Measurements from ENCODE around the gene FGD6. TPM values are rescaled to one million over a fixed set of nuclear protein-coding genes. Genes with fewer than 3 reads are reported as not detected.
"Not testable (repeated sequence)": the region's sequence is repeated elsewhere in the genome, so short reads cannot be mapped to it uniquely, and the experiment has no call there.

The FGD6 gene
- total RNA-seq = 22.2 TPM

GRCh38 chr12:95217377-95218149 is at the start of gene FGD6, which contains the start of gene VEZT:
FGD6 (minus strand) TSS chr12:95217467; CDS start chr12:95217240, 227 bp downstream.
VEZT (plus strand) TSS chr12:95217807; CDS start chr12:95217851, 44 bp downstream.
- ATAC-seq = peak; percentile 97
- DNase-seq (ENCODE audit: low spot score) = peak; percentile 98
- intact Hi-C loops (cut with DNase I) = no loop called here

DNA sequence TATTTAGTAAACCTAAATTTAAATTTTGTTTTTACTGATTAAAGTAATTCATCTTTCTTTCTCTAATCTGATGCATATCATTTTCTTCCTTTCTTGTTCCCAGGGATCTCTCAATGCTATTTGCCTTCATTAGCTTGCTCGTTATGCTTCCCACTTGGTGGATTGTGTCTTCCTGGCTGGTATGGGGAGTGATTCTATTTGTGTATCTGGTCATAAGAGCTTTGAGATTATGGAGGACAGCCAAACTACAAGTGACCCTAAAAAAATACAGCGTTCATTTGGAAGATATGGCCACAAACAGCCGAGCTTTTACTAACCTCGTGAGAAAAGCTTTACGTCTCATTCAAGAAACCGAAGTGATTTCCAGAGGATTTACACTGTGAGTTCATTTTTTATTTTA is 49.0 kb upstream of the FGD6 start:
- intact Hi-C loops (cut with DNase I) = no loop called here
- DNase-seq (ENCODE audit: low spot score) (no peak), ATAC-seq (no peak)

DNA sequence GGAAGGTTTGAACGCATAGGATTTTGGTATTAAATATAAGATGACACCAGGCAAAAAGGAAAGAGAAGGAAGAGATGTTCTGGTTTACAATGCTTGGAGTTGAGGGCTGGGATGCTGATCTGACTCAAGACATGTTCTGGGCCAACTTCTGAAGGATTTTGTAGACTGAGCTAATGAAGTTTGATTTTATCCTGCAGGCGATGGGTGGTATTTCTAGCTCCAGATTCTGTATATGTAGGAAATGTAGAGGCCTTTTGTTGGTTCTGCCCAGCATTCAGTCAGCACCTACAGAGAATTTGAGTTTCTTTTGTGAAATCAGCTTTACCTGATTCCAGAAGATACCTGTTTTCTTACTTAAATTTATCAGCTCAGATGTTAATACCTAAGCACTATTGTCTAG is 48.5 kb upstream of the FGD6 start:
- intact Hi-C loops (cut with DNase I) = no loop called here
- ATAC-seq (no peak), DNase-seq (ENCODE audit: low spot score) (no peak)

DNA sequence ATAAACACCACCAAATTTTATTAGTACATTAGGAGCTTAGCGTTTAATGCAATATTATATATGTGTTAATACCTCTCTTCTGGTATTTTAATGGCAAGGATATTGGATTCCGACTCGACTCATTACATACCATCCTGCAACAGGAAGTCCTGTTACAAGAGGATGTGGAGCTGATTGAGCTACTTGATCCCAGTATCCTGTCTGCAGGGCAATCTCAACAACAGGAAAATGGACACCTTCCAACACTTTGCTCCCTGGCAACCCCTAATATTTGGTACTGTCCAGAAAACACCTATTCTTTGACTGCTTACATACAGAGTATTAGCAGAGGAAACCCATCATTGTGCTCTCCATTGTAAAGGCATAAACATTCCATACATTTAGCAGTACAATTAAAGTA is 45.5 kb upstream of the FGD6 start:
- intact Hi-C loops (cut with DNase I) = no loop called here
- no peak for ATAC-seq
- no peak for DNase-seq (ENCODE audit: low spot score)

GRCh38 chr12:95261109-95261508 is 43.8 kb upstream of the FGD6 start:
- intact Hi-C loops (cut with DNase I) = no loop called here
- ATAC-seq (no peak), DNase-seq (ENCODE audit: low spot score) (no peak)

GRCh38 chr12:95259368-95259767 is 42.1 kb upstream of the FGD6 start:
- no peak for DNase-seq (ENCODE audit: low spot score)
- no peak for ATAC-seq
- intact Hi-C loops (cut with DNase I) = no loop called here

GRCh38 chr12:95258803-95259202 is 41.5 kb upstream of the FGD6 start:
- ATAC-seq (no peak), DNase-seq (ENCODE audit: low spot score) (no peak)
- intact Hi-C loops (cut with DNase I) = no loop called here

DNA sequence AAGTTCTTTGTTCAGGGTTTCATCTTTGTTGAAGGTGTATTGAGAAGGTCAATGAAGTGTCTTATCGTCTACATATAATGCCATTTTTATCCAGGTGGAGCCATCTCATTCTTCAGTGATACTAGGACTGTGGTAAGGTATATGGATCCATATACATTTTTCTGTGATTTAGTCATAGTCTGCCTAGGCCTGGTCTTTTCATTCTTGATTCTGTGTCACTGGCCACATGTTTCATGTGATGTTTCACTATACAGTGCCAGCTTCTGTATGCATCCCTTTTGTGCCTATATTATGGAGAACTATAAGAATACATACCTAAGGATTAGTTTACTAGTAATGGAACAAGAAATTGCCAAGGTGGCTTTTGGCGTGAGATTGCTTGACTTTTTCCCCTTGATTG is 40.9 kb upstream of the FGD6 start:
- no peak for DNase-seq (ENCODE audit: low spot score)
- intact Hi-C loops (cut with DNase I) = no loop called here
- ATAC-seq = no peak

DNA sequence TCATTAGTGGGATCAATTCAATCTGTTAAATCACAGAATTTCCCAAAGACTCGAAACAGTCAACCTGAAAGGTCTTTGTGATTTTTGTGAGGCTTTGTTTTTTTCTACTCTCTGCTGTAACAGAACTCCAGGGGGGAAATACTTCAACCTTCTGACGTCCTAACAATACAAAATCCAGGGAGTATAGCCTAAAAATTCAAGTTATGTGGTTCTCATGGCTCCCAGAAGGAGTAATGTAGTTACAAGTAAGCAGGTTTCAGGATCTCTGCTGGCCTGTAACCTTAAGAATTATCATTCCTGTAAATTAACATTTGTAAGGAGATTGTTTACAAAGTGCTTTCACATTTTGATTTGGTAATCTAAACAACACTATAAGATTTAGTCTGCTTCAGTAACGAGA is 40.3 kb upstream of the FGD6 start:
- no peak for ATAC-seq
- intact Hi-C loops (cut with DNase I) = no loop called here
- DNase-seq (ENCODE audit: low spot score) = no peak

DNA sequence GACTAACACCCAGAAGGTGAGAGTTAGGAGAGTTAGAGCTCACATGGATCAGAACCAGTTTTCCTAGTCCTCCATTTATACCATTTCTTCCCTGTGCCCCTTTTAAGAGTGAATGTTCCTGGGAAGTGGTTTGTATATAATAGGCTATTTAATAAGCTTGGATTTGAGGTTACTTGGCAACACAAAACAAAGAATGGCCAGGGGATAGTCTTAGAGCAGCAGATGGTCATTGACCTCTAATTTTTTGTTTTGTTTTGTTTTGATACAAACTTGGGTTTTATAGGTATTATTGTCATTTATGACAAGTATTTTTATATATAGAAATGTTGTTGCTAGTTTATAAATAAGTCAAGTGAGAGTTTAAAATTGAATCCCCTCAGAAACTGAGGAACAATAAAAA is 36.1 kb upstream of the FGD6 start:
- no peak for ATAC-seq
- intact Hi-C loops (cut with DNase I) = no loop called here
- DNase-seq (ENCODE audit: low spot score) = no peak

DNA sequence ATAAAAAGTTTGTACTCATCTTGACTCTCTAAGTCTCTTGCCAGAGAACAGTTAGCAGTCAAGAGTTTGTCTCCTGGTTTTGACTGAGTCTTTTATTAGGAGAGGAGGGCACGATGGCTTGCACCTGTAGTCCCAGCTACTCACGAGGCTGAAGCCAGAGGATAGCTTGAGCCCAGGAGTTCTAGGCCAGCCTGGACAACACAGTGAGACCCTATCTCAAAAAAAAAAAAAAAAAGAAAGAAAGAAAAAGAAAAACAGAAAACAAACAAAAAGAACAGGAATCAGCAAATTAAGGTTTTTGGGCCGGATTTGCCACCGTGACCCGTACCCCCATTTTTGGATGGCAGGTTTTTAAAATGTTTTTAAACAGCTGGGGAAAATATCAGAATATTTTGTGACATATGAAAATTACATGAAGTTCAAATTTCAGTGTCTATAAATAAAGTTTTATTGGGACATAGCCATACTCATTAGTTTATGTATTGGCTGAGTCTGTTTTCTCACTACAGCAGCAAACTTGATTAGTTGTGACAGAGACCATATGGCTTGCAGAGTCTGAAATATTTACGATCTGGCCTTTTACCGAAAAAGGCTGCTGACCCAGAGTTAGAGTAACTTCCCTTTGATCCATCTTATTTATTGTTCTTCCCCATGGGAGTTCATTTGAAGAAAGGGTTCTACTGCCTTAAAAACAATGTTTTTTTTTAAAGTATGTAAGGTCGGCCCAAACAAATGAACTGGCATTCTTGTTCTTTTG is 31.5 kb upstream of the FGD6 start:
- DNase-seq (ENCODE audit: low spot score) (no peak), ATAC-seq (no peak)
- intact Hi-C loops (cut with DNase I) = no loop called here

GRCh38 chr12:95248095-95248494 is 30.8 kb upstream of the FGD6 start:
- intact Hi-C loops (cut with DNase I) = no loop called here
- ATAC-seq (no peak), DNase-seq (ENCODE audit: low spot score) (no peak)

DNA sequence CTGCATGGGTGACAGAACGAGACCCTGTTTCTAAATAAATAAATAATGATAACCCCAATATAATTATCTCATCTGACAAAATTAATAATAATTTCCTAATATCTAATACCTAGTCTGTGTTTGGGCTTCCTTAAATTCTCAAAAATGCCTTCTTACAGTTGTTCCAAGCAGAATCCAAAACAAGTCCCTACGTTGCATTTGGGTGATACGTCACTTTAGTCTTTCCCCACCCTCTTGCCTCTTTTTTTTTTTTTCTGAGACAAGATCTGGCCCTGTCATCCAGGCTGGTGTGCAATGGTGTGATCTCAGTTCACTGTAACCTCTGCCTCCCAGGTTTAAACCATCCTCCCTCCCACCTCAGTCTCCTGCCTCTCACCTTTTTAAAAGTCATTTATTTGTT is 27.1 kb upstream of the FGD6 start:
- ATAC-seq = no peak
- DNase-seq (ENCODE audit: low spot score) = no peak
- intact Hi-C loops (cut with DNase I) = no loop called here

GRCh38 chr12:95243497-95244183 is 26.4 kb upstream of the FGD6 start:
- ATAC-seq = no peak
- intact Hi-C loops (cut with DNase I) = no loop called here
- no peak for DNase-seq (ENCODE audit: low spot score)

DNA sequence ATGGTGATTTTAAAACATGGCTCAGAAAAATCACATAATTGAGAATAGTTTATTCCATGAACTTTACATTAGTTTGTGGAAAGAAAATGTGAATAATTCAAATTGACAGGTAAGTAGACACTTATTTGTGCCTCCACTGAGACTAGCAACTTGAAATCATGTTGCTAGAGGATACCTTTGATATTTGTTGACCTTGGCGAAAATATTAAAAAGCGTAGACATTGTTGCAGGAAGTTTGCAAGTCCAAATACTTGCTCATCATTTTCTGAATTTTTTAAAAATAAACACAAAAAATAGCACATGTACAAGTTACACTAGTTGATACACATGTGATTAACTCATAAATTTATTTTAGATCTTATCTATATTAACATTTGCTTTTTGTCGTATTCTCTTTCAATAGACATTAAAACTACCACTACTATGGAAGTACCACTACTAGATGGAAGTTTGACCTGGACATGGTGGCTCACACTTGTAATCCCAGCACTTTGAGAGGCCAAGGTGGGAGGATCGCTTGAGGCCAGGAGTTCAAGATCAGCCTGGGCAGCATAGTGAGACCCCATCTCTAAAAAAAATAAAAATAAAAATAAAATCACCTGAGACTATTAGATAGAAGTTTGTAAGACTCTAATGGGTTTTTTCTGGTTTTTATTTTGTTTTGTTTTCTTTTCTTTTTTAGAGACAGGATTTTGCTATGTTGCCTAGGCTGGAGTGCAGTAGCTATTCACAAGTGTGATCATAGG is 24.7 kb upstream of the FGD6 start:
- DNase-seq (ENCODE audit: low spot score) (no peak), ATAC-seq (no peak)
- intact Hi-C loops (cut with DNase I) = no loop called here

DNA sequence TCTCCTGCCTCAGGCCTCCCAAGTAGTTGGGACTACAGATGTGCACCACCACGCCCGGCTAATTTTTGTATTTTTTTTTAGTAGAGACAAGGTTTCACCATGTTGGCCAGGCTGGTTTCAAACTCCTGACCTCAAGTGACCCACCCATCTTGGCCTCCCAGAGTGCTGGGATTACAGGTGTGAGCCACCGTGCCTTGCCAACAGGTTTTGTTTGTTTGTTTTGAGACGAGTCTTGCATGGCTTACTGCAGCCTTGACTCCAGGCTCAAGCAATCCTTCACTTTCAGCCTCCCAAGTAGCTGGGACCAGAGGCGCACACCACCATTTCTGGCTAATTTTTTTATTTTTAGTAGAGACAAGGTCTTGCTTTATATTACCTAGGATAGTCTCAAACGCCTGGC is 23.9 kb upstream of the FGD6 start:
- ATAC-seq; intact Hi-C loops (cut with DNase I); DNase-seq (ENCODE audit: low spot score): not testable (repeated sequence)

GRCh38 chr12:95240556-95240955 is 23.3 kb upstream of the FGD6 start:
- intact Hi-C loops (cut with DNase I) = no loop called here
- ATAC-seq = no peak
- DNase-seq (ENCODE audit: low spot score) = no peak

DNA sequence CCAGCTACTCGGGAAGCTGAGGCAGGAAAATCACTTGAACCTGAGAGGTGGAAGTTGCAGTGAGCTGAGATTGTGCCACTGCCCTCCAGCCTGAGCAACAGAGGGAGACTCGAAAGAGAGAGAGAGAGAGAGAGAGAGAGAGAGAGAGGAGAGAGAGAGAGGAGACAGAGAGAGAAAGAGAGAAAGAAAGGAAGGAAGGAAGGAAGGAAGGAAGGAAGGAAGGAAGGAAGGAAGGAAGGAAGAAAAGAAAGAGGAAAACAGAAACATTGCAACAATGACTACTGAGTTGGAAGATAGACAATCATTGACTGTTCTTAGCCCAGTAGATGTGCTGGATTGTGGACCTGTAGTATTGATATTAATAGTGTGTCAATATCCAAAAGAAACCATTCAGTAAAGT is 22.6 kb upstream of the FGD6 start:
- ATAC-seq; intact Hi-C loops (cut with DNase I): not testable (repeated sequence)

GRCh38 chr12:95239216-95239615 is 21.9 kb upstream of the FGD6 start:
- ATAC-seq = no peak
- no peak for DNase-seq (ENCODE audit: low spot score)
- intact Hi-C loops (cut with DNase I) = no loop called here

More for the DNA sequence above, 22.6 kb upstream of the FGD6 start:
- DNase-seq (ENCODE audit: low spot score) = not testable (repeated sequence)
